ENCODE results near the gene BCAS3.

DNA sequence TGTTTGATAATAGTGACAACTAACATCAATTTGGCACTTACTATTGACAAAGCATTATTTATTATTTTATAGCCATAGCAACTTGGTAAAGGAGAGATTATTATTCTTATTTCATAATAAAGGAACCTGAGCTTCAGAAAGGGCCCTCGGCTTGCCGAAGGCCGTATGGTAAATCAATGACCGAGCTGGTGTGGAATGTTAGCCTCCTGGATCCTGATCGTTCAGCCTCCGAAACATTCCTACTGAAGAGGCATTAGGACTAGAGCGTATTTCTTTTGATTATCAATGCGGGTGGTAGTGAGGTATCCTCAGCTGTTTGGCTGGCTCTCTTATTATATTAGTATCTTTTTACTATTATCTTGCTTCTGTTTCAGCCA lies 522.7 kb downstream of the BCAS3 start:
- TF ChIP-seq, protein P1, sequence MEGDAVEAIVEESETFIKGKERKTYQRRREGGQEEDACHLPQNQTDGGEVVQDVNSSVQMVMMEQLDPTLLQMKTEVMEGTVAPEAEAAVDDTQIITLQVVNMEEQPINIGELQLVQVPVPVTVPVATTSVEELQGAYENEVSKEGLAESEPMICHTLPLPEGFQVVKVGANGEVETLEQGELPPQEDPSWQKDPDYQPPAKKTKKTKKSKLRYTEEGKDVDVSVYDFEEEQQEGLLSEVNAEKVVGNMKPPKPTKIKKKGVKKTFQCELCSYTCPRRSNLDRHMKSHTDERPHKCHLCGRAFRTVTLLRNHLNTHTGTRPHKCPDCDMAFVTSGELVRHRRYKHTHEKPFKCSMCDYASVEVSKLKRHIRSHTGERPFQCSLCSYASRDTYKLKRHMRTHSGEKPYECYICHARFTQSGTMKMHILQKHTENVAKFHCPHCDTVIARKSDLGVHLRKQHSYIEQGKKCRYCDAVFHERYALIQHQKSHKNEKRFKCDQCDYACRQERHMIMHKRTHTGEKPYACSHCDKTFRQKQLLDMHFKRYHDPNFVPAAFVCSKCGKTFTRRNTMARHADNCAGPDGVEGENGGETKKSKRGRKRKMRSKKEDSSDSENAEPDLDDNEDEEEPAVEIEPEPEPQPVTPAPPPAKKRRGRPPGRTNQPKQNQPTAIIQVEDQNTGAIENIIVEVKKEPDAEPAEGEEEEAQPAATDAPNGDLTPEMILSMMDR (IDR thresholded peaks at IDR 0.05): no peak
- TF ChIP-seq POLR2A (IDR thresholded peaks at IDR 0.05) (no peak), POLR2AphosphoS5 (IDR thresholded peaks at IDR 0.05) (no peak), EP300 (IDR thresholded peaks at IDR 0.05; ENCODE audit: low read depth) (no peak)

Measured in transverse colon (tissue), 4 donors.